ENCODE results near the gene CCDC40.
"Not testable (repeated sequence)": the region's sequence is repeated elsewhere in the genome, so short reads cannot be mapped to it uniquely, and the experiment has no call there.

Gene CCDC40

DNA sequence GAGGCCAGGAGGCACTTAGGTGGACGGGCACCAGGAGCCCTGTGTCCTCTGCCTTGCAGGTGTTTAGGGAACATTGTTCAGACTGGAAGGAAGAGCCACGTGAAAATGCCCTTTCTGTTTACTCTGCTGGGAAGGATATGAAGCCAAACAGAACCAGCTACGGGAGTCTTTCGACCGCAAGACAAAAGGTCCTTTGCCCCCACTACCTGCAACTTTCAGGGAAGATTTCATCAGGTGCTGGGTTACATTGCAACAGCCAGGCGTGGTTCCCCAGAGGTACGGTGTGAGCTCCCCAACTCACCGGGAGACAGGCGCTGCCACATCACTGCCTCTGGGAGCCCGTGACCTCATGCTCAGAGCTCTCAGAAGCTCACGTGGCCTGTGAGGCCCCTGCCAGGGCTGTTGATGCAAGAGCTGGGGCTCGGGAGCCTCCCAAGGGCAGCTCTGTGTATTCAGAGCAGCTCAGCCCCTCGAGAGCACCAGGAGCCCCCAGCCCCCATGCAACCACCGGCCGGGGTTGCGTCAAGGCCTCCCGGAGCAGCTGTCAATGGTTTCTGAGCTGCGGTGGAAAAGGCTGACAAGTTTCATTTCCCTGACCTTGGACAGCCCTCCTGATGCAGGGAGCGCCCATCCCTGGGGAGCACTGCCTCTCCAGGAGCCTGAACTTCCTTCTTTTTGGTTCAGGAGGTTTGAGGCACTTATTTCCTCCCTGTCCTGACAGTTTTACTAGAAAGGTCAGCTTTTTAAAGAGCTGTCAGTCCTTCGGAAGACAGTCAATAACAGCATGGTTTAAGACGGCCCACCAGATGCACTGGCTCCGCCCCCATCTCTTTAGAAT, 42.8 kb upstream of the CCDC40 start:
- Histone ChIP-seq H3K9me3 (replicated peaks in 1 of 2; ENCODE audit: control insufficient read depth in 2 of 2, insufficient read depth in 1 of 2, low read depth in 1 of 2, low read length in 2 of 2) (peaks cover 0 to 3% of the 10 kb centered on the region in 2 donors), H3K4me2 (ENCODE audit: insufficient read depth, low read length, poor library complexity, severe bottlenecking) (no peak overlapping the region), H3K4me3 (ENCODE audit: low read length in 2 of 2) (no peak overlapping the region), H3K4me1 (ENCODE audit: control insufficient read depth in 2 of 2, insufficient read depth in 1 of 2, low read depth in 1 of 2, low read length in 2 of 2) (peaks cover 5 to 25% of the 10 kb centered on the region in 2 donors), H3K18ac (ENCODE audit: low read length) (peak overlapping the region; percentile 77), H3K9ac (ENCODE audit: low read depth, low read length, poor library complexity) (no peak overlapping the region), H2BK12ac (ENCODE audit: low read length) (no peak overlapping the region), H2BK5ac (ENCODE audit: low read length) (no peak overlapping the region), H3K36me3 (replicated peaks in 1 of 2; ENCODE audit: control insufficient read depth in 2 of 2, insufficient read depth in 2 of 2, low read length in 2 of 2) (peaks cover 4 to 43% of the 10 kb centered on the region in 2 donors), H2AK5ac (ENCODE audit: low read depth, low read length) (no peak overlapping the region), H2BK120ac (ENCODE audit: low read depth, low read length) (no peak overlapping the region), H3K27me3 (ENCODE audit: control insufficient read depth in 3 of 3, insufficient read depth in 3 of 3, low read depth in 1 of 3, low read length in 3 of 3) (no peaks in the 10 kb centered on the region), H3K27ac (replicated peaks; ENCODE audit: low read length) (no peak overlapping the region), H2AFZ (ENCODE audit: low read length) (no peak overlapping the region), H3K79me1 (ENCODE audit: low read depth, low read length) (peaks cover 7% of the 10 kb centered on the region), H3K14ac (ENCODE audit: low read length) (no peak overlapping the region), H3K4ac (ENCODE audit: low read length) (no peak overlapping the region), H3K23ac (ENCODE audit: low read depth, low read length, poor library complexity) (peak overlapping the region; percentile 10), H2BK15ac (ENCODE audit: low read length) (peak overlapping the region; percentile 52), H4K8ac (ENCODE audit: low read depth, low read length) (no peak overlapping the region), H4K91ac (ENCODE audit: low read depth, low read length, poor library complexity) (no peak overlapping the region)
- no peak for DNase-seq (ENCODE audit: low spot score)
- no CpG with 5 or more reads among the region's 22 CpGs for WGBS, 2 donors (ENCODE audit: extremely low coverage in 2 of 2, insufficient read length in 2 of 2, insufficient replicate concordance in 1 of 2)

DNA sequence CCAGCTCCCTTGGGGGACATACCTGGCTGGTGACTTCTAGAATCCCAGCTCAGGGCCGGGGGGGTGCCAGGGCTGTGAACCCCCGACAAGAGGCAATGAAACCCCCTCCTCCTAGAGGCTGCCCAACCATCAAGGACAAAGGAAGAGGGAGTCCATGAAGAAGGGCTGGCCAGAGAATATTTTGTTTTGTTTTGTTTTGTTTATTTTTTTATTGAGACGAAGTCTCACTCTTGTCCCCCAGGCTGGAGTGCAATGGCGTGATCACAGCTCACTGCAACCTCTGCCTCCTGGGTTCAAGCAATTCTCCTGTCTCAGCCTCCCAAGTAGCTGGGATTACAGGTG, 42.2 kb upstream of the CCDC40 start:
- H3K18ac ChIP-seq (ENCODE audit: low read length); H2BK15ac ChIP-seq (ENCODE audit: low read length); H3K4me2 ChIP-seq (ENCODE audit: insufficient read depth, low read length, poor library complexity, severe bottlenecking); H3K14ac ChIP-seq (ENCODE audit: low read length); H2BK5ac ChIP-seq (ENCODE audit: low read length); H3K79me1 ChIP-seq (ENCODE audit: low read depth, low read length); H4K8ac ChIP-seq (ENCODE audit: low read depth, low read length); H2BK120ac ChIP-seq (ENCODE audit: low read depth, low read length); H3K23ac ChIP-seq (ENCODE audit: low read depth, low read length, poor library complexity); H3K27ac ChIP-seq (replicated peaks; ENCODE audit: low read length); H3K9me3 ChIP-seq (replicated peaks in 1 of 2; ENCODE audit: control insufficient read depth in 2 of 2, insufficient read depth in 1 of 2, low read depth in 1 of 2, low read length in 2 of 2); H4K91ac ChIP-seq (ENCODE audit: low read depth, low read length, poor library complexity); H3K4ac ChIP-seq (ENCODE audit: low read length); DNase-seq (ENCODE audit: low spot score); H3K9ac ChIP-seq (ENCODE audit: low read depth, low read length, poor library complexity); H3K27me3 ChIP-seq (ENCODE audit: control insufficient read depth in 3 of 3, insufficient read depth in 3 of 3, low read depth in 1 of 3, low read length in 3 of 3); H3K4me3 ChIP-seq (ENCODE audit: low read length in 2 of 2); H2AK5ac ChIP-seq (ENCODE audit: low read depth, low read length); H2BK12ac ChIP-seq (ENCODE audit: low read length); H2AFZ ChIP-seq (ENCODE audit: low read length): not testable (repeated sequence)
- peaks cover 5 to 25% of the 10 kb centered on the region in 2 donors for H3K4me1 ChIP-seq (ENCODE audit: control insufficient read depth in 2 of 2, insufficient read depth in 1 of 2, low read depth in 1 of 2, low read length in 2 of 2)
- peaks cover 4 to 48% of the 10 kb centered on the region in 2 donors for H3K36me3 ChIP-seq (replicated peaks in 1 of 2; ENCODE audit: control insufficient read depth in 2 of 2, insufficient read depth in 2 of 2, low read length in 2 of 2)
- WGBS, 2 donors (ENCODE audit: extremely low coverage in 2 of 2, insufficient read length in 2 of 2, insufficient replicate concordance in 1 of 2): no CpG with 5 or more reads among the region's 4 CpGs

DNA sequence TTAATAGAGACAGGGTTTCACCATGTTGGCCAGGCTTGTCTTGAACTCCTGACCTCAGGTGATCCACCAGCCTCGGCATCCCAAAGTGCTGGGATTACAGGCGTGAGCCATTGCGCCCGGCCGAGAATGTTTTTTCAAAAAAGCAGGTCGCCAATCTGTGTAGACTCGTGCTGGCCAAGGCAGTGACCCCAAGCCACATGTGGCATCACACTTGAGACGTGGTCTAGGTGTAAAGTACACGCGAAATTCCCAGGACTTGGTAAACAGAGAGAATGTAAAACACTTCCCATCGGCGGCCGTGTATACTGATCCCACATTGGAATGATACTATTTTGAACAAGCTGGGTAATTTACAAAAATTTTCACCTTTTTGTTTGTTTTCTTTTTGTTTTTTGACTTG, 41.8 kb upstream of the CCDC40 start:
- Histone ChIP-seq H3K27me3 (ENCODE audit: control insufficient read depth in 3 of 3, insufficient read depth in 3 of 3, low read depth in 1 of 3, low read length in 3 of 3) (no peaks in the 10 kb centered on the region), H3K14ac (ENCODE audit: low read length) (no peak overlapping the region), H2AK5ac (ENCODE audit: low read depth, low read length) (no peak overlapping the region), H3K4ac (ENCODE audit: low read length) (no peak overlapping the region), H3K36me3 (replicated peaks in 1 of 2; ENCODE audit: control insufficient read depth in 2 of 2, insufficient read depth in 2 of 2, low read length in 2 of 2) (peaks cover 4 to 49% of the 10 kb centered on the region in 2 donors), H3K23ac (ENCODE audit: low read depth, low read length, poor library complexity) (no peak overlapping the region), H2BK12ac (ENCODE audit: low read length) (no peak overlapping the region), H3K9ac (ENCODE audit: low read depth, low read length, poor library complexity) (no peak overlapping the region), H3K4me1 (ENCODE audit: control insufficient read depth in 2 of 2, insufficient read depth in 1 of 2, low read depth in 1 of 2, low read length in 2 of 2) (peaks cover 5 to 25% of the 10 kb centered on the region in 2 donors), H3K79me1 (ENCODE audit: low read depth, low read length) (peaks cover 7% of the 10 kb centered on the region), H3K9me3 (replicated peaks in 1 of 2; ENCODE audit: control insufficient read depth in 2 of 2, insufficient read depth in 1 of 2, low read depth in 1 of 2, low read length in 2 of 2) (peaks cover 0 to 3% of the 10 kb centered on the region in 2 donors), H2BK5ac (ENCODE audit: low read length) (no peak overlapping the region), H4K91ac (ENCODE audit: low read depth, low read length, poor library complexity) (no peak overlapping the region), H3K27ac (replicated peaks; ENCODE audit: low read length) (no peak overlapping the region), H2BK15ac (ENCODE audit: low read length) (no peak overlapping the region), H3K4me3 (ENCODE audit: low read length in 2 of 2) (no peak overlapping the region), H2BK120ac (ENCODE audit: low read depth, low read length) (no peak overlapping the region), H4K8ac (ENCODE audit: low read depth, low read length) (no peak overlapping the region), H2AFZ (ENCODE audit: low read length) (no peak overlapping the region), H3K18ac (ENCODE audit: low read length) (no peak overlapping the region), H3K4me2 (ENCODE audit: insufficient read depth, low read length, poor library complexity, severe bottlenecking) (no peak overlapping the region)
- no peak for DNase-seq (ENCODE audit: low spot score)
- WGBS, 2 donors (ENCODE audit: extremely low coverage in 2 of 2, insufficient read length in 2 of 2, insufficient replicate concordance in 1 of 2): no CpG with 5 or more reads among the region's 13 CpGs

DNA sequence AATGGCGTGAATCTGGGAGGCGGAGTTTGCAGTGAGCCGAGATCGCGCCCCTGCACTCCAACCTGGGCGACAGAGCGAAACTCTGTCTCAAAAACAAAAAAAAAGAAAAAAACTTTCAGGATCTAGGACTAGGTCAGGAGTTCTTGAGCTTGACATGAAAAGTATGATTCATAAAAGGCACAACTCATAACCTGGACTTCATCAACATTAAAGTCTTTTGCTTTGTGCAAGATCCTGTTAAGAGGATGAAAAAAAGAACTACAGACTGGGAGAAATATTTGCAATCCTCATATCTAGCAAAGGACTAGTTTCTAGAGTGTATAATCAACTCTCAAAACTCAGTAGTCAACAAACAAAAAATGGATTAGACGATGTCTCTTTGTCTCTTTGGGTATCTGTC, 40.7 kb upstream of the CCDC40 start:
- Histone ChIP-seq H2AFZ (ENCODE audit: low read length) (no peak overlapping the region), H3K27ac (replicated peaks; ENCODE audit: low read length) (no peak overlapping the region), H3K9ac (ENCODE audit: low read depth, low read length, poor library complexity) (no peak overlapping the region), H3K18ac (ENCODE audit: low read length) (no peak overlapping the region), H2BK15ac (ENCODE audit: low read length) (no peak overlapping the region), H3K4me3 (ENCODE audit: low read length in 2 of 2) (no peak overlapping the region), H3K14ac (ENCODE audit: low read length) (no peak overlapping the region), H2BK5ac (ENCODE audit: low read length) (no peak overlapping the region), H4K8ac (ENCODE audit: low read depth, low read length) (no peak overlapping the region), H3K36me3 (replicated peaks in 1 of 2; ENCODE audit: control insufficient read depth in 2 of 2, insufficient read depth in 2 of 2, low read length in 2 of 2) (peaks cover 4 to 54% of the 10 kb centered on the region in 2 donors), H4K91ac (ENCODE audit: low read depth, low read length, poor library complexity) (no peak overlapping the region), H3K9me3 (replicated peaks in 1 of 2; ENCODE audit: control insufficient read depth in 2 of 2, insufficient read depth in 1 of 2, low read depth in 1 of 2, low read length in 2 of 2) (peaks cover 0 to 6% of the 10 kb centered on the region in 2 donors), H3K27me3 (ENCODE audit: control insufficient read depth in 3 of 3, insufficient read depth in 3 of 3, low read depth in 1 of 3, low read length in 3 of 3) (no peaks in the 10 kb centered on the region), H2AK5ac (ENCODE audit: low read depth, low read length) (no peak overlapping the region), H2BK12ac (ENCODE audit: low read length) (no peak overlapping the region), H3K79me1 (ENCODE audit: low read depth, low read length) (peaks cover 4% of the 10 kb centered on the region), H3K23ac (ENCODE audit: low read depth, low read length, poor library complexity) (no peak overlapping the region), H3K4ac (ENCODE audit: low read length) (no peak overlapping the region), H3K4me2 (ENCODE audit: insufficient read depth, low read length, poor library complexity, severe bottlenecking) (no peak overlapping the region), H2BK120ac (ENCODE audit: low read depth, low read length) (no peak overlapping the region), H3K4me1 (ENCODE audit: control insufficient read depth in 2 of 2, insufficient read depth in 1 of 2, low read depth in 1 of 2, low read length in 2 of 2) (peaks cover 5 to 25% of the 10 kb centered on the region in 2 donors)
- DNase-seq (ENCODE audit: low spot score): no peak
- WGBS, 2 donors (ENCODE audit: extremely low coverage in 2 of 2, insufficient read length in 2 of 2, insufficient replicate concordance in 1 of 2): no CpG with 5 or more reads among the region's 8 CpGs

Measured in neuronal stem cell (in vitro differentiated cells).